NB4 (cell line): Measurements from ENCODE around the gene PPP1R37.

Experiments
- CTCF ChIP-seq: IDR thresholded peaks from one replicate; pipeline ENCODE4 v1.5.1; 2012; ENCODE audit warnings: low read depth, low read length
- MAX ChIP-seq: IDR thresholded peaks from 2 replicates; pipeline ENCODE4 v1.6.1; 2011; ENCODE audit warnings: low read depth, low read length
- MYC ChIP-seq: IDR thresholded peaks from 2 replicates; pipeline ENCODE4 v1.6.1; 2011; ENCODE audit warnings: low read depth, low read length
- POLR2A ChIP-seq: IDR thresholded peaks from 2 replicates; pipeline ENCODE4 v1.6.1; 2011; ENCODE audit warnings: mild to moderate bottlenecking; ENCODE audit not compliant: insufficient read length; ENCODE audit errors: extremely low read depth

GRCh38 chr19:45100201-45100600 is 7.2 kb downstream of the PPP1R37 start:
- TF ChIP-seq CTCF: no peak
- no peak for TF ChIP-seq MYC
- no peak for TF ChIP-seq POLR2A
- TF ChIP-seq MAX: no peak
